Spleen (tissue), 7 donors: Measurements from ENCODE around the gene ISCA1.

Experiments
- POLR2AphosphoS5 ChIP-seq, 3 donors: sonication (generic); formaldehyde crosslinking; IDR thresholded peaks; one replicate each; pipeline ENCODE4 v1.5.1; 2017; ENCODE audit warnings: antibody characterized with exemption in 3 of 3
- TF ChIP-seq, protein P1 (sequence below), 11 experiments: fragments of 200-600 bp in 7 of 11; fragments of 450-650 bp in 4 of 11; sonication (generic) in 4 of 11; IDR thresholded peaks in 8 of 11; conservative IDR thresholded peaks in 3 of 11; 1 replicate in 7 of 11; 2 replicates in 4 of 11; pipeline versions ENCODE4 v1.4.0 to v1.8.0; 2016 to 2021; ENCODE audit warnings: antibody characterized with exemption in 11 of 11, inconsistent platforms in 4 of 11, mild to moderate bottlenecking in 1 of 11
- donor health status: DM: no; HTN: no; CAD: no; lungs with moderate emphysema.
- donor health status: DM: no; HTN: no; CAD: no.
- donor health status: DM: no; HTN: no; CAD: no.

DNA sequence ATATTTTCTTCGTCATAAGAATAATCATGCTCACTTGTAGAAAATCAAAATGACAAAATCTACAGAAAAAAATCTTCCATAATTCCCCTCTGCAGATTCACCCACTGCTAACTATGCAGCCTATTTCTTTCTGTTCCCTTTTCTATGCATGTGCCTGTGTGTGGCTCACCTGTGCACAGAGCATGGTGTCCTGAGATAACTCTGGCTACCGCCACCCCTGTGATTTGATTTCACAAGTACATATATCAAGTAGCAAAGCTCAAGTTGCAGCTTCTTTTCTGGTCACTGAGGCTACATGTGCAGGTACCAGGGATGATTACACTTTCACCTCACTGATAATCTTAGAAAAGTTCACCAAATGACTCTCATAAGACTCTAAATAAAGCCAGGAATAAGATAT, 18.4 kb upstream of the ISCA1 start:
- TF ChIP-seq, protein P1, sequence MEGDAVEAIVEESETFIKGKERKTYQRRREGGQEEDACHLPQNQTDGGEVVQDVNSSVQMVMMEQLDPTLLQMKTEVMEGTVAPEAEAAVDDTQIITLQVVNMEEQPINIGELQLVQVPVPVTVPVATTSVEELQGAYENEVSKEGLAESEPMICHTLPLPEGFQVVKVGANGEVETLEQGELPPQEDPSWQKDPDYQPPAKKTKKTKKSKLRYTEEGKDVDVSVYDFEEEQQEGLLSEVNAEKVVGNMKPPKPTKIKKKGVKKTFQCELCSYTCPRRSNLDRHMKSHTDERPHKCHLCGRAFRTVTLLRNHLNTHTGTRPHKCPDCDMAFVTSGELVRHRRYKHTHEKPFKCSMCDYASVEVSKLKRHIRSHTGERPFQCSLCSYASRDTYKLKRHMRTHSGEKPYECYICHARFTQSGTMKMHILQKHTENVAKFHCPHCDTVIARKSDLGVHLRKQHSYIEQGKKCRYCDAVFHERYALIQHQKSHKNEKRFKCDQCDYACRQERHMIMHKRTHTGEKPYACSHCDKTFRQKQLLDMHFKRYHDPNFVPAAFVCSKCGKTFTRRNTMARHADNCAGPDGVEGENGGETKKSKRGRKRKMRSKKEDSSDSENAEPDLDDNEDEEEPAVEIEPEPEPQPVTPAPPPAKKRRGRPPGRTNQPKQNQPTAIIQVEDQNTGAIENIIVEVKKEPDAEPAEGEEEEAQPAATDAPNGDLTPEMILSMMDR (IDR thresholded peaks at IDR 0.05 in 8 of 11, conservative IDR thresholded peaks at IDR 0.05 in 3 of 11) = no peak
- no peak for TF ChIP-seq POLR2AphosphoS5 (IDR thresholded peaks at IDR 0.05)
